NT2/D1 (cell line): ENCODE results near the gene PGLYRP3.

ENCODE experiments used
- SUZ12 ChIP-seq: IDR thresholded peaks from 2 replicates; pipeline ENCODE4 v1.6.1; 2011; ENCODE audit not compliant: insufficient read length, insufficient read depth; ENCODE audit errors: extremely low read depth
- YY1 ChIP-seq: IDR thresholded peaks from 2 replicates; pipeline ENCODE4 v1.6.1; 2011; ENCODE audit not compliant: insufficient read length, insufficient read depth
- ZNF274 ChIP-seq: IDR thresholded peaks from 2 replicates; pipeline ENCODE4 v1.6.1; 2011; ENCODE audit warnings: mild to moderate bottlenecking, low read depth, low read length

DNA sequence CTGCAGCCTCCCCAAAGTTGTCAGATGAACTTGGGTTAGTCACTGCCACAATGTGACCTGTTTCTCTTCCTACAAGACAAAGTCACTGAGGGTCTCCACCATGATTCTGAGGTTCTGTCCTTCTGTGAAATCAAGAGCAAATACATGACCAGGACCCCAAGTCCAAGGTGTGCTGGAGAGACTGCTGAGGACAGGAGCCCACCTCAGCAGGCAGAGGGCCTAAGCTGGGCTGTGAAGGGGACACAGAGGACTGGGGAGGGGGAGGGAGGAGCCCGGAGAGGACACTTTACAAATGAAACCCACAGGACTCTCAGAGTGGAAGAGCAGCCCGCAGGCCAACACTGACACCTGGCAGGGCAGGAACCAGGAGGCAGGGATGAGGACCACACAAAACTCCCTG is 3.3 kb downstream of the PGLYRP3 start:
- TF ChIP-seq ZNF274 (no peak), YY1 (no peak), SUZ12 (no peak)
